ENCODE data around the gene MYH11.
"Not testable (repeated sequence)": the region's sequence is repeated elsewhere in the genome, so short reads cannot be mapped to it uniquely, and the experiment has no call there.

MYH11 gene

GRCh38 chr16:15874745-15875314, 18.0 kb upstream of the MYH11 start:
- DNase-seq: peak; percentile 15

GRCh38 chr16:15873737-15874136, 16.9 kb upstream of the MYH11 start:
- DNase-seq: no peak

GRCh38 chr16:15873301-15873700, 16.5 kb upstream of the MYH11 start:
- no peak for DNase-seq

GRCh38 chr16:15870011-15870410, 13.2 kb upstream of the MYH11 start:
- DNase-seq: no peak

GRCh38 chr16:15866451-15866850, 9.6 kb upstream of the MYH11 start:
- no peak for DNase-seq

- DNase-seq: no peak
These were observed 8.9 kb upstream of the MYH11 start for GRCh38 chr16:15865742-15866141.

- DNase-seq: no peak
These were observed 8.1 kb upstream of the MYH11 start for GRCh38 chr16:15864939-15865338.

GRCh38 chr16:15861996-15862395, 5.2 kb upstream of the MYH11 start:
- no peak for DNase-seq

GRCh38 chr16:15858921-15859668, 2.3 kb upstream of the MYH11 start:
- no peak for DNase-seq

GRCh38 chr16:15857724-15858560, 1.1 kb upstream of the MYH11 start:
- no peak for DNase-seq

- DNase-seq: no peak
These were observed 646 bp downstream of the MYH11 start for GRCh38 chr16:15856182-15856581.

- no peak for DNase-seq
These were observed 1.2 kb downstream of the MYH11 start for GRCh38 chr16:15855704-15856003.

- DNase-seq: no peak
These were observed 1.7 kb downstream of the MYH11 start for GRCh38 chr16:15854906-15855703.

- DNase-seq: no peak
These were observed 2.8 kb downstream of the MYH11 start for GRCh38 chr16:15854061-15854460.

- DNase-seq: no peak
These were observed 3.8 kb downstream of the MYH11 start for GRCh38 chr16:15853021-15853420.

GRCh38 chr16:15850555-15850954, 6.3 kb downstream of the MYH11 start:
- DNase-seq: not testable (repeated sequence)

GRCh38 chr16:15849209-15849981, 7.4 kb downstream of the MYH11 start:
- no peak for DNase-seq

GRCh38 chr16:15847611-15848175, 9.1 kb downstream of the MYH11 start:
- no peak for DNase-seq

- no peak for DNase-seq
These were observed 10.3 kb downstream of the MYH11 start for GRCh38 chr16:15846510-15846909.

- no peak for DNase-seq
These were observed 13.1 kb downstream of the MYH11 start for GRCh38 chr16:15843635-15844279.

- DNase-seq: not testable (repeated sequence)
These were observed 17.6 kb downstream of the MYH11 start for GRCh38 chr16:15839204-15839603.

GRCh38 chr16:15837761-15838160, 19.1 kb downstream of the MYH11 start:
- no peak for DNase-seq

All from CD4-positive, alpha-beta T cell treated with Interleukin-12 subunit alpha and Interleukin-12 subunit beta, for 1 hour (primary cell).